ENCODE results near the gene FMNL2. TPM values are rescaled to one million over a fixed set of nuclear protein-coding genes. Genes with fewer than 3 reads are reported as not detected.

Gene FMNL2
- total and polyA plus RNA-seq, 4 donors: 1.5 to 9.3 (median 5.1) TPM

DNA sequence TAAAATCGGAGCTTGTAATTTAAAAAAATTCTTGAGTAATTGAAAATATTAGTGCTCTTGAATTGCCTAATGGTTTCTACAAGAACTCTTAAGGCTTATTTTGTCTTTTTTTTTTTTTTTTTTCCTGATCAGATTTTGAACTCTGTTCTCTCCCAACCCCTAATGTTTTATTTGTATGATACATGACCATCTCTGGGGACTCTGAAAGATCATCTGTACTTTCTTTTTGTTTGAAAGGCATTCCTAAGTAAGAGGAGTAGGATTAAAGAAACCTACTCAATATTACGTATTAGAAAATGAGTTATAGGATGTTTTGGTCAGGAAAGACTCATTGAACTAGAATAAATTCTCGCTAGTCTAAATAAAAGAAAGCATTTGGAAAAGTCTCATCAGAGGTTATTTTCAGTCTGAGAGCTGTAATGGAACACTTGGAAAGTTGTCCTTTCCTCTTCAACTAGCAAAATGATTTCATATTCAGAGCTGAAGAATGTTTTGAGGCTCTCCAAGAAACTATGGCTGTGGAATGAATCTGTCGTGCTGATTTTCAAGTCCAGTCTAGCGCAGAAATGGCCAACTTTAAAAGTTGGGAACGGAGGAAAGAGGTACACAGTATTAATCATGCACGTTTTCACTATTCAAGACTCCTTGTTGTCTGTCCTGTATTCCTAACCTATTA, 199.6 kb downstream of the FMNL2 start:
- DNase-seq (ENCODE audit: low spot score): no peak
- no peak overlapping the region for H3K9ac ChIP-seq (ENCODE audit: low read depth in 1 of 2, low read length in 2 of 2)

More for the DNA sequence above, 199.6 kb downstream of the FMNL2 start:
- 77% methylated on average over 7 of the region's 7 CpGs for WGBS
- H3K27ac ChIP-seq (ENCODE audit: low read depth in 1 of 2, low read length in 2 of 2): no peak overlapping the region
- no peaks in the 10 kb centered on the region for H3K4me1 ChIP-seq (ENCODE audit: control insufficient read depth in 4 of 4, insufficient read depth in 4 of 4, low read length in 3 of 4)
- TF ChIP-seq, protein P1, sequence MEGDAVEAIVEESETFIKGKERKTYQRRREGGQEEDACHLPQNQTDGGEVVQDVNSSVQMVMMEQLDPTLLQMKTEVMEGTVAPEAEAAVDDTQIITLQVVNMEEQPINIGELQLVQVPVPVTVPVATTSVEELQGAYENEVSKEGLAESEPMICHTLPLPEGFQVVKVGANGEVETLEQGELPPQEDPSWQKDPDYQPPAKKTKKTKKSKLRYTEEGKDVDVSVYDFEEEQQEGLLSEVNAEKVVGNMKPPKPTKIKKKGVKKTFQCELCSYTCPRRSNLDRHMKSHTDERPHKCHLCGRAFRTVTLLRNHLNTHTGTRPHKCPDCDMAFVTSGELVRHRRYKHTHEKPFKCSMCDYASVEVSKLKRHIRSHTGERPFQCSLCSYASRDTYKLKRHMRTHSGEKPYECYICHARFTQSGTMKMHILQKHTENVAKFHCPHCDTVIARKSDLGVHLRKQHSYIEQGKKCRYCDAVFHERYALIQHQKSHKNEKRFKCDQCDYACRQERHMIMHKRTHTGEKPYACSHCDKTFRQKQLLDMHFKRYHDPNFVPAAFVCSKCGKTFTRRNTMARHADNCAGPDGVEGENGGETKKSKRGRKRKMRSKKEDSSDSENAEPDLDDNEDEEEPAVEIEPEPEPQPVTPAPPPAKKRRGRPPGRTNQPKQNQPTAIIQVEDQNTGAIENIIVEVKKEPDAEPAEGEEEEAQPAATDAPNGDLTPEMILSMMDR (IDR thresholded peaks at IDR 0.05; ENCODE audit: low read depth, low read length, missing input control): no peak
- TF ChIP-seq NR2F2 (IDR thresholded peaks at IDR 0.05): no peak
- TF ChIP-seq, protein P2, sequence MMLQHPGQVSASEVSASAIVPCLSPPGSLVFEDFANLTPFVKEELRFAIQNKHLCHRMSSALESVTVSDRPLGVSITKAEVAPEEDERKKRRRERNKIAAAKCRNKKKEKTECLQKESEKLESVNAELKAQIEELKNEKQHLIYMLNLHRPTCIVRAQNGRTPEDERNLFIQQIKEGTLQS (IDR thresholded peaks at IDR 0.05): no peak
- TF ChIP-seq TAF1 (conservative IDR thresholded peaks at IDR 0.05): no peak
- no peak for TF ChIP-seq YY1 (IDR thresholded peaks at IDR 0.05)
- TF ChIP-seq, protein P3, sequence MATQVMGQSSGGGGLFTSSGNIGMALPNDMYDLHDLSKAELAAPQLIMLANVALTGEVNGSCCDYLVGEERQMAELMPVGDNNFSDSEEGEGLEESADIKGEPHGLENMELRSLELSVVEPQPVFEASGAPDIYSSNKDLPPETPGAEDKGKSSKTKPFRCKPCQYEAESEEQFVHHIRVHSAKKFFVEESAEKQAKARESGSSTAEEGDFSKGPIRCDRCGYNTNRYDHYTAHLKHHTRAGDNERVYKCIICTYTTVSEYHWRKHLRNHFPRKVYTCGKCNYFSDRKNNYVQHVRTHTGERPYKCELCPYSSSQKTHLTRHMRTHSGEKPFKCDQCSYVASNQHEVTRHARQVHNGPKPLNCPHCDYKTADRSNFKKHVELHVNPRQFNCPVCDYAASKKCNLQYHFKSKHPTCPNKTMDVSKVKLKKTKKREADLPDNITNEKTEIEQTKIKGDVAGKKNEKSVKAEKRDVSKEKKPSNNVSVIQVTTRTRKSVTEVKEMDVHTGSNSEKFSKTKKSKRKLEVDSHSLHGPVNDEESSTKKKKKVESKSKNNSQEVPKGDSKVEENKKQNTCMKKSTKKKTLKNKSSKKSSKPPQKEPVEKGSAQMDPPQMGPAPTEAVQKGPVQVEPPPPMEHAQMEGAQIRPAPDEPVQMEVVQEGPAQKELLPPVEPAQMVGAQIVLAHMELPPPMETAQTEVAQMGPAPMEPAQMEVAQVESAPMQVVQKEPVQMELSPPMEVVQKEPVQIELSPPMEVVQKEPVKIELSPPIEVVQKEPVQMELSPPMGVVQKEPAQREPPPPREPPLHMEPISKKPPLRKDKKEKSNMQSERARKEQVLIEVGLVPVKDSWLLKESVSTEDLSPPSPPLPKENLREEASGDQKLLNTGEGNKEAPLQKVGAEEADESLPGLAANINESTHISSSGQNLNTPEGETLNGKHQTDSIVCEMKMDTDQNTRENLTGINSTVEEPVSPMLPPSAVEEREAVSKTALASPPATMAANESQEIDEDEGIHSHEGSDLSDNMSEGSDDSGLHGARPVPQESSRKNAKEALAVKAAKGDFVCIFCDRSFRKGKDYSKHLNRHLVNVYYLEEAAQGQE (IDR thresholded peaks at IDR 0.05): no peak
- TF ChIP-seq, protein P4, sequence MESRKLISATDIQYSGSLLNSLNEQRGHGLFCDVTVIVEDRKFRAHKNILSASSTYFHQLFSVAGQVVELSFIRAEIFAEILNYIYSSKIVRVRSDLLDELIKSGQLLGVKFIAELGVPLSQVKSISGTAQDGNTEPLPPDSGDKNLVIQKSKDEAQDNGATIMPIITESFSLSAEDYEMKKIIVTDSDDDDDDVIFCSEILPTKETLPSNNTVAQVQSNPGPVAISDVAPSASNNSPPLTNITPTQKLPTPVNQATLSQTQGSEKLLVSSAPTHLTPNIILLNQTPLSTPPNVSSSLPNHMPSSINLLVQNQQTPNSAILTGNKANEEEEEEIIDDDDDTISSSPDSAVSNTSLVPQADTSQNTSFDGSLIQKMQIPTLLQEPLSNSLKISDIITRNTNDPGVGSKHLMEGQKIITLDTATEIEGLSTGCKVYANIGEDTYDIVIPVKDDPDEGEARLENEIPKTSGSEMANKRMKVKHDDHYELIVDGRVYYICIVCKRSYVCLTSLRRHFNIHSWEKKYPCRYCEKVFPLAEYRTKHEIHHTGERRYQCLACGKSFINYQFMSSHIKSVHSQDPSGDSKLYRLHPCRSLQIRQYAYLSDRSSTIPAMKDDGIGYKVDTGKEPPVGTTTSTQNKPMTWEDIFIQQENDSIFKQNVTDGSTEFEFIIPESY (IDR thresholded peaks at IDR 0.05): no peak
- no peak for TF ChIP-seq EGR1 (IDR thresholded peaks at IDR 0.05; ENCODE audit: low read depth in 2 of 2)
- no peak for TF ChIP-seq RXRA (IDR thresholded peaks at IDR 0.05)
- TF ChIP-seq, protein P5, sequence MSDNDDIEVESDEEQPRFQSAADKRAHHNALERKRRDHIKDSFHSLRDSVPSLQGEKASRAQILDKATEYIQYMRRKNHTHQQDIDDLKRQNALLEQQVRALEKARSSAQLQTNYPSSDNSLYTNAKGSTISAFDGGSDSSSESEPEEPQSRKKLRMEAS (IDR thresholded peaks at IDR 0.05): no peak
- TF ChIP-seq FOXA2 (IDR thresholded peaks at IDR 0.05): no peak
- TF ChIP-seq RAD21 (IDR thresholded peaks at IDR 0.05): no peak
- H3K4me3 ChIP-seq (ENCODE audit: low read depth in 1 of 3, low read length in 3 of 3): no peak overlapping the region
- H3K9me3 ChIP-seq (ENCODE audit: control insufficient read depth in 4 of 4, low read length in 3 of 4): no peaks in the 10 kb centered on the region
- H3K27me3 ChIP-seq (ENCODE audit: control insufficient read depth in 4 of 4, insufficient read depth in 4 of 4, low read length in 3 of 4): no peaks in the 10 kb centered on the region
- no peaks in the 10 kb centered on the region for H3K36me3 ChIP-seq (ENCODE audit: control insufficient read depth in 4 of 4, insufficient read depth in 3 of 4, low read depth in 1 of 4, low read length in 3 of 4)
